GM19023 (cell line): ENCODE results near the gene TSPAN5.

Experiments used
- ATAC-seq: cut with Tn5 transposase; IDR thresholded peaks from one replicate; pipeline ENCODE4 v1.9.1; 2021; ENCODE audit warnings: mild to moderate bottlenecking, moderate library complexity; ENCODE audit not compliant: unreplicated experiment

TSPAN5 gene

DNA sequence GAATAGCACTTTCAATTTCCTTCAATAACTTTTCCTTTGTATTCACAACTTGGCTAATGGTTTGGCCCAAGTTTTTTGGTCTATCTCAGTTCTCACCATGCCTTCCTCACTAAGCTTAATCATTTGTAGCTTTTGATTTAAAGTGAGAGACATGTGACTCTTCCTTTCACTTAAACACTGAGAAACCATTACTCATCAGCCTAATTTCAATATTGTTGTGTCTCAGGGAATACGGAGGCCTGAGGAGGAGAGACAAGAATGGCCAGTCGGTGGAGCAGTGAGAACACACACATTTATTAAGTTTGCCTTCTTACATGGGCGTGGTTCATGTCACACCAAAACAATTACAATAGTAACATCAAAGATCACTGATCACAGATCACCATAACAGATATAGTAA lies 56.7 kb downstream of the TSPAN5 start:
- no peak for ATAC-seq

- no peak for ATAC-seq
Observed at GRCh38 chr4:98599617-98600205, 58.7 kb downstream of the TSPAN5 start.

- ATAC-seq, result no peak
Observed at GRCh38 chr4:98586962-98587354, 71.5 kb downstream of the TSPAN5 start.

DNA sequence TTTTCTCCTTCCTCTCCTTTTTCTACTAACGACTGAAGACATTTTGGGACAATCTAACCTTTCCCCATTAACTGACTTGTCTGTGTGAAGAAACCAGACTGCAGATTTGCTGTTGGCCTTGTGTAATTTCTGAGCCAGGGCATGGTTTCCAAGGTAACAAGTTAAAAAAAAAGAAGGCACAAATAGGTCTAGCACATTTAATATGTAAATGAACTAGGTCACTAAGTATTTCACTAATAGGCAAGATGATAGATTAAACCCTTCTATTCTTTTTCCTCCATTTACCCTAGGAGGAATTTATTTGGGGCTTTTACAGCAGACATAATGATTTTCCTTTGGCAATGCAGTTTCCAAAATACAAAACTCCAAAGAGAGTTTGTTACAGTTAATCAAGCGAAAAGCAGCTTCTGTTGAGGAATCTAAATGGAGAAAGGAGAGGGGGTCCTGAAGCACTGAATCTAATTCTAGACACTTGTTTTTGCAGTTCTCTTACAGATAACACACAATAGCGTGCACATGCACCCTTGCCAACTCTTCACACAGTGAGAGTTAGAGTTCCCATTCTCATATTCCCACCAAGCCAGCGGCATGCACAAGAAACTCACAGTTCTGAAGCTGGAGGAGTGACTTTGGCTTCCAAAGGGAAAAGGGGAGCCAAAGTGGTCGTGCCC lies 72.0 kb downstream of the TSPAN5 start:
- no peak for ATAC-seq

- ATAC-seq, result no peak
Observed at GRCh38 chr4:98585596-98585995, 72.8 kb downstream of the TSPAN5 start.

DNA sequence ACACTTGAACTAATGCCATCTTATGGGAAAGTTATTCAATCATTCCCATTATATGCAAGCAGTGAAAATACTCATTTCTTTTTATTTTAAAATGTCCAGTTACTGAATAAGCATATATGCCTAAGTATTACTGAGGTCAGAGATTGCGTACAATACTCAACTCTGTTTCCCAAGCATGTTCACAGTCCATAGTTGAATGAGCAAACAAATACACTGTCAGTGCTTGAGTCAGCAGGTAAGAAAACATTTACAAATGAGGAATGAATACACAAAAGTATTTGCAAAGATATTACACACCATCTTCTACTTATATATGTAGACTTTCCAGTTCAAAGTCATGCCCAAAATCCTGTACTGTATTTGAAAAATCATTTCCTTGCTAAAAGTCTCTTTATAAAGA lies 74.1 kb downstream of the TSPAN5 start:
- no peak for ATAC-seq

DNA sequence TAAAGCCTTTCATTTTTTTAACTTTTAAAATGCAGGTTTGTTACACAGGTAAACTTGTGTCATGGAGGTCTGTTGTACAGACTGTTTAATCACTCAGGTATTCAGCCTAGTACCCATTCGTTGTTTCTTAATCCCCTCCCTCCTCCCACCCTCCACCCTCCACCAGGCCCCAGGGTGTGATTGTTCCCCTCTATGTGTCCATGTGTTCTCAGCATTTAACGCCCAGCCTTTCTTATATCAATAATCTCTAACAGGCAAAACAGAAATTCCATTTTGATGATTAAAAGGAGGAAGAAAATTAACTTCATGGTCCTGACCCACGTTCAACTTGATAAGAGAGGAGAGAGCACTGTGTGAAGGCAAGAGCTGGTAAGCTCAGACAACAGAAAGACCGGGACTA lies 75.1 kb downstream of the TSPAN5 start:
- no peak for ATAC-seq

DNA sequence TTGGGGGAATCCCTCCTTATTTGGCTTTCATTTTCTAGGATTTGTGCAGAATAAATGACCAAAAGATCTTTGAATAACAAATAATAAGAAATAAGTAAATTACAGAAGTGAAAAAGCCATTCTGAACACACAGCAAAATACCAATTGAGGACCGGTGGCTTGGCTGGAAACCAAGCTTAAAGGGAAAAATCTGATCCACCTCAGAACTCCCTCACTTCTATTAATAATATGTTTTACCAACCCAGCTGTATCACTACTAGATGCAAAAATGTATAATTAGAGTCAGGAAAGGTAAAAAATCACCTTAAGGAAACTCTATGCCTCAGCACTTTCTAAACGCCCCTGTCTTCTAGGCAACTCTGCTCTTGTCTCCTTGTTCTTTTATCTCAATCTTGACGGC lies 77.3 kb downstream of the TSPAN5 start:
- no peak for ATAC-seq

- no peak for ATAC-seq
Observed at GRCh38 chr4:98577956-98578355, 80.5 kb downstream of the TSPAN5 start.

DNA sequence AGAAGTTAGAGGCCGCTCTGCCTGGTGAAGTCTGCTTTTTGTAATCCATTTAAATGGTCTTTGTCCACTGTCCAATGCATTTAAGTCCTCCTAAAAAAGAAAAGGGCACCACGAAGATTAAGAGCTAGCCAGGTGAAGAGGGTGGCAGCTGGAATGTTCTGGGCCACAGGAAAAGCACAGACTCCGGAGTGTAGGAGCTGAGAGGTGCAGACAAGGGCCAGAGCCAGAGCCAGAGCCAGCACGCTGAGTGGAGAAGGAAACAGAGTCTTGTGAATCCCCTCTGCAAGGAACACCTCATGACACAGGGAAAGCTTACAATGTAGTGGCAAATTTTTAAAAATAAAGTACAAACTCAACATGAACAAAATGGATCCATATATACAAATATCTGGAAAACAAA lies 83.6 kb downstream of the TSPAN5 start:
- ATAC-seq, result no peak

GRCh38 chr4:98573791-98574190 lies 84.6 kb downstream of the TSPAN5 start:
- ATAC-seq, result no peak

- no peak for ATAC-seq
Observed at GRCh38 chr4:98572697-98573096, 85.7 kb downstream of the TSPAN5 start.

GRCh38 chr4:98571161-98571786 lies 87.1 kb downstream of the TSPAN5 start:
- no peak for ATAC-seq

DNA sequence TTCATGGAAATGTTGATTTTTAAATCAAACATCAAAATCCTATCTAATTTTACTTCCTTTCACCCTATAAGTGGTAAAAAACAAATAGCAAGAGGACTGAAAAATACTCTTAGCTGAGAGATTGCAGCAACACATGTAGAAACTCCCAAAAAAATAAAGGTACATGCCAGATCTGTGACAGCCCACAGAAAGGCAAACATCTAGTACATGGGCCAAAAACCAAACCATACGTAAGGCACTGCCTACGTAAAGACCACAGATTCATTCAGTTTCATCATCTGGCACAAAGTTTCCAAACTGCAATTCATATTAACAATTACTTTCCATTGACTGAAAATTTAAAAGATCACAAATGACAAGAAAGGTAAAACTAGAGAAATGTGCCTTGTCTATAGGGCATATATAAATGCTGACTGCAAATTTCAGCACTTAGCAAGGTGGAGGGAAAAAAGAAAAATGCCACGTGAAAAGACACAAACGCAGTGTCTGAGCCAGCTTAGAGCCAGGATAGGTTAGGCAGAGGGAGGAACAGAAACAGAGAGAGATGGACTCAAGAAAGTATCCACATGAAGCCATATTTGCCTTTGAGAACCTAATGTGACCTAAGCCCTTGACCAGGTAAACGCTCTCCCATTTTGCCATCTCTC lies 88.1 kb downstream of the TSPAN5 start:
- no peak for ATAC-seq

GRCh38 chr4:98568941-98569663 lies 89.3 kb downstream of the TSPAN5 start:
- ATAC-seq, result no peak

DNA sequence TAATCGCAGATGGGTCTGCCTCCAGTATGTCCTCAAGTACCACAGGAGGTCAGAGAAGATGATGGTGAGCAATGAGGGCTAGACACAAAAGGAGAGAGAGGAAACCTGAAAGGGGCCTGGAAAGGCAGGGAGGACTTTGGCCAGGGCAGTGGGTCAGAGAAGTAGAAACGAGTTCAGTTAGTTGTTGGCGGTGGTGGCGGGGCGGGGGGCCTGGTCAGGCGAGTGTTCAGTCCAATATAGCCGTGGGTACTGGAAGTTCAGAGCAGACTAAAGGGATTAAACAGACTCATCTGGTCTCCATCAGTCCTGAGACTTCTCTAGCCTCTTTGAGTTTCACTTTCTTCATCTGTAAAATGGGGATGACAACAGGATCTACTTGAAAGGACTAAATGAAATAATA lies 90.8 kb downstream of the TSPAN5 start:
- no peak for ATAC-seq

GRCh38 chr4:98566361-98567008 lies 91.9 kb downstream of the TSPAN5 start:
- ATAC-seq, result no peak

DNA sequence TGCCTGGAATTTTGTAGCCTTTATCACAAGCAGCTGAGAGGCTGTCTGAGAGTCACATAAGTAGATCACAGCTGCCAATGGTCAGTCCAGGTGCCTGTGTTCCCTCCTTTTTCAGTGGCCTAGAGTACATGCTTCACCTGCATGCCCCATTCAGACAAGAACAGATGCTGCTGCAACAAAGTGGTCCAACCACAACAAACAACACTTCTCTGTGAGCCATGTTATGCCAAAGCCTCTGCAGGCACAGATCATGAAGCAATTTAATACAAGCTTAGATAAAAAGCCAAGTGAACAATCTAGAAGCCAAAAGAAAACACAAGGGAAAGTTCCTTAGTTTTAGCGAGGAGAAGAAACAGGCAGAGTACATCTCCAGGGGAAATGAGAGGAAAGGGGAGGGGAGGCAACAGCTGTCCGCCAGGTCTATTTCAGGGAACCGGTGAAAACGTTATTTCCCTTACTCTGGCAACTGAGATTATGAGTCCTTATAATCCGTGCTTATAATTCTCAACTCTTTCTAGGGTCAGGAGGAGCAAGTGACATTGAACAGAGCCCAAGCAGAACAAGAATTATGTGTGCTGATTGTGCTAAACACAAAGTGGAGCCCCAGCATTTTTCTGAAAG lies 92.6 kb downstream of the TSPAN5 start:
- no peak for ATAC-seq

DNA sequence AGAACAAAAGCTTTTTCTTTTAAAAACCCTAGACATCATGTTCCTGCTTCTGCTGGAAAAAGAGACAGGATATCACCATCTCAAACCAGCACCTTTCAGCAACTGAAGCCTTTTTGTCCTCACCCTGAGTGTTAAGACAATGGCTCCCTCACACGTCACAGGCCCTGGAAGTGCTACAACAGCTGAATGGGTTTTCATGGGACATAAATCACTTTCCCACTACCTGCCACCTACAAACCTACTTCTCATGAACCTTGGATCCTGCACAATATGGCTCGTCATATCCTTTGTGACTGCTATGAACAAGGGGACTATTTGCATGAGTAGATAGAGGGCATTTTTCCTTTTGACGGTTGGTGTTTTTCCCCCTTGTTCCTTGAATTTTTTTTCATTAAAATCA lies 93.6 kb downstream of the TSPAN5 start:
- no peak for ATAC-seq

DNA sequence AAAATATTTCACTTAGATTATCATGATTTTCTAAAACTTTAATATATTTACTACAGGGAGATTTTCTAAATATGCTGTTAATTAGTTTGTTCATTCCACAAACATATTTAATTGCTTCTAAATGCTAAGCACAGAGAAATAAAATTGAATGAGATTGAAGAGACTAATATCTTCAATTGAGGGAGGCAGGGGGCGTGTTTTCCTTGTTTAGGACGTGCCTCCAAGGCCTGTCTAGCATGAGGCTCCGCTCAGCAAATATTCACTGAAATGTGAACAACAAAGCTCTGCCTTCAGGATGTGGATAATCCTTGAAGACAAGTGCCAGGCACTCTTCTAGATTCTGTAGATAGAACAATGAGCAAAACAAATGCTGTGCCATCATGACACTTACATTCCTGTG lies 98.1 kb downstream of the TSPAN5 start:
- ATAC-seq, result no peak
